BLaER1 (cell line): ENCODE measurements around the gene CPD.

Source experiments
- H3K27ac ChIP-seq: shearing (Covaris generic); formaldehyde crosslinking; 2 replicates; pipeline ENCODE4 v1.8.1; 2022
- H3K27me3 ChIP-seq: shearing (Covaris generic); formaldehyde crosslinking; 2 replicates; pipeline ENCODE4 v1.8.1; 2022
- H3K36me3 ChIP-seq: shearing (Covaris generic); formaldehyde crosslinking; 2 replicates; pipeline ENCODE4 v1.8.1; 2022
- H3K4me1 ChIP-seq: shearing (Covaris generic); formaldehyde crosslinking; 2 replicates; pipeline ENCODE4 v1.8.1; 2022
- H3K4me2 ChIP-seq: shearing (Covaris generic); formaldehyde crosslinking; 2 replicates; pipeline ENCODE4 v1.8.1; 2022
- H3K4me3 ChIP-seq: shearing (Covaris generic); formaldehyde crosslinking; 2 replicates; pipeline ENCODE4 v1.8.1; 2022
- H3K9ac ChIP-seq: shearing (Covaris generic); formaldehyde crosslinking; 2 replicates; pipeline ENCODE4 v1.8.1; 2022
- H3K9me3 ChIP-seq: shearing (Covaris generic); formaldehyde crosslinking; 2 replicates; pipeline ENCODE4 v1.8.1; 2022
- H4K20me1 ChIP-seq: shearing (Covaris generic); formaldehyde crosslinking; 2 replicates; pipeline ENCODE4 v1.8.1; 2022
- Cebpa-rat ChIP-seq: shearing (Covaris generic); IDR thresholded peaks from 2 replicates; pipeline ENCODE4 v1.8.1; 2022

CPD gene

DNA sequence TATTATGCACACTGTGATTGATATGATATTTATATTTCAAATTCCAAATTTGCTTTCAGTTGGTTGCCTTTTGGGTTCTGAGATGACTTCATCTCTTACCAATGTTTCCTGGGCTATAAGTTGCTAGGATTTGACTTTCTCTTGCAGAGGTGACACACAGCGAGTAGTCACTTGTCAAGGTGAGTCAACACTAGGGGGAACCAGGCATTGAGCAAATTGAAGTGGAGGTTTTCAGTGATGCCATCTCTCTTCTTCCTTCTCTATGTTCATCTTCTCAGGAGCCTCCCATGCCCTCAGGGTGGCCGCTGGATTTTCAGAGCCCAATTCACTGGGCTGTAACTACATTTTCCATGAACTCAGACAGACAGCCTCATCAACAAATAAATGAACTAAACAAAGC, 6.0 kb upstream of the CPD start:
- Histone ChIP-seq H3K36me3 (no peaks in the 10 kb centered on the region), H3K4me2 (no peak overlapping the region), H3K27ac (no peak overlapping the region), H3K9ac (no peak overlapping the region), H3K9me3 (no peaks in the 10 kb centered on the region), H3K4me1 (peaks cover 13% of the 10 kb centered on the region), H4K20me1 (no peaks in the 10 kb centered on the region), H3K27me3 (0 out of 2 replicates have a peak, but pooled peaks cover 4% of the 10 kb centered on the region), H3K4me3 (no peak overlapping the region)
- TF ChIP-seq Cebpa-rat: no peak

DNA sequence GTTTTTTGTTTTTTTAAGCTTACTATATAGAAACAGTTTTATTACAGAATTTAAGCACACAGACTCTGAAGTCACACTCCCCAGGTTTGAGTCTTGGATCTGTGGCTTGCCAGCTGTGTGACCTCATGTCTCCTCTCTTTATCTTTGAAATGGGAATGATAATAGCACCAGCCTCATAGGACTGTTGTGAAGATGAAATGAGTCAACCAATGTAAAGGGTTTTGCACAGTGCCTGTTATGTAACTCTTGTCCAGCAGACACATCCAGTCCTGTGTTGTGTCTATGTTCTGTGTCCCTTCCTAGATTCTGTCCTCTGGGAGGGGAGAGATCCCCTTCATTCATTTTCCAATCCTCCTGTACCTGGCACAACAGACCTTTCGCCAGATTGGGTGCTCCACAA, 3.1 kb upstream of the CPD start:
- Histone ChIP-seq H3K9ac (no peak overlapping the region), H3K36me3 (no peaks in the 10 kb centered on the region), H3K4me2 (no peak overlapping the region), H3K4me1 (peaks cover 33% of the 10 kb centered on the region), H3K27ac (no peak overlapping the region), H4K20me1 (peaks cover 17% of the 10 kb centered on the region), H3K27me3 (peaks cover 28% of the 10 kb centered on the region), H3K4me3 (no peak overlapping the region), H3K9me3 (no peaks in the 10 kb centered on the region)
- no peak for TF ChIP-seq Cebpa-rat

DNA sequence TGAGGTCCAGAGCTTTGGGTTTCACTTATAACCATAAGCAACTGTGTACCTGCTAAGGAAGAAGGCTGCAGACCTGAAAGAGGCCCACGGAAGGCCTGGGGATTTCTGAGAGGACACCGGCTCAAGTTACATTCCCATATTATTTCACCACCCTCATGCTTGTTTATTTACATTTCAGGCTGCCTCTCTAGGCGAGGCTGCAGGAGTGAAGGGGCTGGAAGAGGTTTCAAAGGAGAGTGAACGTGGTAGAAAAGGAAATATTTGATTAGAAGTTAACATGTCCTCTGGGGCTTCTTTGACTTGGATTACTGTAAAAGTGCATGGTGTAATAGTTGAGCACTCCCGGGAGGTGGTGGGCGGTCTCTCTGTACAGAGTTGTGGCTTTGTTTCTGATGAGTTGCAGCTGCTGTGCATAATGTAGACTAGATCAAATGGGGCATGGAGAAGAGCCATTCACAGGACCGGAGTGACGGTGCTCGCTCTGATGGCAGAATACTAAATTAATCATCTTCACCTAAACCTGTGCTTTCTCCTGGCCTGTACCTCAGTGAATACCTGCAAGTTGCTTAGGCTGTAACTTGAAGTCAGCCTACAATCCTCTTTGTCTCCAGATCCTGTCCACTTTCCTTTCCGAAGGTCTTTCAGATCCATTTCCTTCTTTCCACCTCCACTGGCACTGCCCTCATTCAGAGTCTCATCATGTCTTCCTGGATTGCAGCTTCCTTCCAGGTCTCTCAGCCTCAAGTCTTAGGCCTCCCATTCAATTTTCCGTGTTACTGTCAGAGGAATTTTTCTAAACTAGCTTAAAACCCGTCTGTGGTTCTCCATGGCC, 1.9 kb upstream of the CPD start:
- no peak overlapping the region for H3K9ac ChIP-seq
- peak overlapping the region; percentile 55 for H3K4me2 ChIP-seq
- H4K20me1 ChIP-seq: peaks cover 28% of the 10 kb centered on the region
- TF ChIP-seq Cebpa-rat: no peak
- no peaks in the 10 kb centered on the region for H3K36me3 ChIP-seq
- H3K4me3 ChIP-seq: no peak overlapping the region
- H3K4me1 ChIP-seq: peaks cover 41% of the 10 kb centered on the region
- H3K27ac ChIP-seq: no peak overlapping the region
- no peaks in the 10 kb centered on the region for H3K9me3 ChIP-seq
- H3K27me3 ChIP-seq: peaks cover 36% of the 10 kb centered on the region

DNA sequence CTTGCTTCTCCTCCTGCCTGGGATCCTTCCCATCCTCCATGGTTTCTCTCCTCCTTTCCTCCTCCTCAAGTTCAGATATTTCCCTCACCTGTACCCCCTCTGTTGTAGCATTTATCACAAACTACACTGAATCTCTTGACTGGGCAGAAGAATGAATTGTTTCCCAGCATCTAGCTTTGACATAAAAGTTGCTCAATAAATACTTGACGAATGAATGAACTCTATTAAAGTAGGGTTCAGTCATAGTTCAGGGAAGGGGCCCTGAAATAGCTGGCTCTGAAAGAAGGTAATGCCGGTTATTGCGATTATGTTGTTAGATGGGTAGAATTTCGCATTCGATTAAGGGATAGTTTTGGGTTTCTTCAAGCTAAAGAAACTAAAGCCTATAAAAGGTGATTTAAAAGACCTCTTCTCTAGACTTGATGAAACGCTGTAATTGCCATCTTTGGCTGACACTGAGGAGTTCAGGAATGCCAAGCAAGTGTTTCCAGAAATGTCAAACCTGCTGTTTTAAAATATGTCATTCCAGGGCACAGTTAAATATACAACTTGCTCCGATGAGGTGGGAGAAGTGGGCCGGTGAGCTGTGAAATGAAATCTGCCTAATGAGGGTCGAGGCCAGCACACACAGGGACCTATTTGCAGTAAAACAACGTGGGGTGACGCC, 1.0 kb upstream of the CPD start:
- no peaks in the 10 kb centered on the region for H3K36me3 ChIP-seq
- peaks cover 36% of the 10 kb centered on the region for H3K27me3 ChIP-seq
- no peak overlapping the region for H3K27ac ChIP-seq
- H4K20me1 ChIP-seq: peaks cover 37% of the 10 kb centered on the region
- TF ChIP-seq Cebpa-rat: no peak
- peaks cover 41% of the 10 kb centered on the region for H3K4me1 ChIP-seq
- H3K9me3 ChIP-seq: no peaks in the 10 kb centered on the region
- no peak overlapping the region; the same call in 1 of the 2 replicates for H3K9ac ChIP-seq
- H3K4me2 ChIP-seq: peak overlapping the region; percentile 92
- H3K4me3 ChIP-seq: peak overlapping the region; percentile 92

DNA sequence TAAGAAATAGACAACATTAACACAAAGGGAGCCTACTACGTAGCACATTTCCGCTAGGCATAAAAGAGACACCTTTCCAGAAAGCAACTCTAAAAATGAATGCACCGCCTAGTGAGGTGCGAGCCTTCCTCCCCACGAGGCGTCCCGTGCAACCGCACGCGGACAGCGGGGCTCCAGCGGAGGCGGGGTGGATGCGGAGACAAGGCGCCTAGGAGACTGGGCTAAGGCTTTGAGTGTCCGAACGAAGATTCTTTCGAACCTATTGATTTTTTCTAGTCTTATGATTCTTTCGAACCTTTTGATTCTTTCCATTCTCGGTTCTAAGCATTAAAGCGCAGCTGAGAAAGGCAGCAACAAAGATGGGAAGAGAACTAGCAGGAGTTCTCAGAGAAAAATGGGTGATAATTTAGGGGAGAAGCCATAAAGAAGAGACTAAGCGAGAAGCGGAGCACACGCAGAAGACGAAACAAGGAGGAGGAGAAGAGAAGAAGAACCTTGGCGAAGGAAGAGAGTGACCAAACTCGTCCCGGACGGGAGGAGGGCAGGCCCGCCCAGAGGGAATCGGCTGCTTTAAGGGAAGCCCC, 394 bp upstream of the CPD start:
- H3K4me1 ChIP-seq: peaks cover 41% of the 10 kb centered on the region
- no peaks in the 10 kb centered on the region for H3K9me3 ChIP-seq
- no peak overlapping the region for H3K27ac ChIP-seq
- peak overlapping the region; percentile 84 for H3K9ac ChIP-seq
- no peak for TF ChIP-seq Cebpa-rat
- H3K36me3 ChIP-seq: no peaks in the 10 kb centered on the region
- H3K27me3 ChIP-seq: peaks cover 36% of the 10 kb centered on the region
- H4K20me1 ChIP-seq: peaks cover 43% of the 10 kb centered on the region
- H3K4me2 ChIP-seq: peak overlapping the region; percentile 92
- peak overlapping the region; percentile 92 for H3K4me3 ChIP-seq

DNA sequence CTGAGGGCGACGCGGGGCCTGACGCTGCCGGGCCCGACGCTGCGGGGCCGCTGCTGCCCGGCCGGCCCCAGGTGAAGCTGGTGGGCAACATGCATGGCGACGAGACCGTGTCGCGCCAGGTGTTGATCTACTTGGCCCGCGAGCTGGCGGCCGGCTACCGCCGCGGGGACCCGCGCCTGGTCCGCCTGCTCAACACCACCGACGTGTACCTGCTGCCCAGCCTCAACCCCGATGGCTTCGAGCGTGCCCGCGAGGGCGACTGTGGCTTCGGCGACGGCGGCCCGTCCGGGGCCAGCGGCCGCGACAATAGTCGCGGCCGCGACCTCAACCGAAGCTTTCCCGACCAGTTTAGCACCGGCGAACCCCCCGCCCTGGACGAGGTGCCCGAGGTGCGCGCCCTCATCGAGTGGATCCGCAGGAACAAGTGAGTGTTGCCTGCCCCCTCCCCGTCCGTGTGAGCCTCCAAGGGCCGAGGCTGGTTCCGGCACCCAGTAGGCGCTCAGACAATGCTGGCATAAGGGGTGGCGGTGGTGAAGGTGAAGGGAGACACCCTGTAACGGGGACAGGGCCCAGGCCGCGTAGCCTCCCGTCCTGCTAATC, 676 bp downstream of the CPD start:
- peaks cover 53% of the 10 kb centered on the region for H4K20me1 ChIP-seq
- H3K27me3 ChIP-seq: peaks cover 36% of the 10 kb centered on the region
- peak overlapping the region; percentile 84 for H3K9ac ChIP-seq
- H3K36me3 ChIP-seq: no peaks in the 10 kb centered on the region
- peak overlapping the region; percentile 52; the same call in 1 of the 2 replicates for H3K27ac ChIP-seq
- peaks cover 41% of the 10 kb centered on the region for H3K4me1 ChIP-seq
- TF ChIP-seq Cebpa-rat: no peak
- H3K9me3 ChIP-seq: no peaks in the 10 kb centered on the region
- H3K4me3 ChIP-seq: peak overlapping the region; percentile 92
- peak overlapping the region; percentile 92 for H3K4me2 ChIP-seq

DNA sequence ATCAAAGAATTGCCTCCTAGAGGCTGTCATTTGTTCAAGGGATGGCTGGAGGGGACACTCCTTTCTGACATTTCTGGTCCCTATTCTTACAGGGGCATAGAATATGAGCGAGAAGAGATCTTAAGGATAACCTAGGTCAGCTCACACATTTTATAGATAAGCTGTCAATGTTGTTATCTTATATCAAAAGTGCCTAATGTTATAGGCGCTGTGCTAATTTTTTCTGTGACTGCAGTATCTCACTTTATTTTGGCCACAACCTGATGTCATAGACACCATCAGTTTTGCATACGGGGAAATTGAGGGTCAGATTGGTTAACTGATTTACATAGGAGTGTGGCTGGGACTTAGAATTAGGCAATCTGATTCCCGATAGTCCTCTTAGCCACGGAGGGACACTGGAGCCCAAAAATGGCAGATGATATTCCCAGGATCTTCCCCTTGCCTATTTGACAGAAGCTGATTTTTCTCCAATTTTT, 1.2 kb downstream of the CPD start:
- peak overlapping the region; percentile 92 for H3K4me2 ChIP-seq
- peaks cover 2% of the 10 kb centered on the region; the same call in 1 of the 2 replicates for H3K36me3 ChIP-seq
- peak overlapping the region; percentile 92 for H3K4me3 ChIP-seq
- peaks cover 36% of the 10 kb centered on the region for H3K27me3 ChIP-seq
- peak overlapping the region; percentile 84 for H3K9ac ChIP-seq
- H3K27ac ChIP-seq: no peak overlapping the region
- no peaks in the 10 kb centered on the region for H3K9me3 ChIP-seq
- H3K4me1 ChIP-seq: peaks cover 41% of the 10 kb centered on the region
- TF ChIP-seq Cebpa-rat: no peak
- H4K20me1 ChIP-seq: peaks cover 53% of the 10 kb centered on the region

DNA sequence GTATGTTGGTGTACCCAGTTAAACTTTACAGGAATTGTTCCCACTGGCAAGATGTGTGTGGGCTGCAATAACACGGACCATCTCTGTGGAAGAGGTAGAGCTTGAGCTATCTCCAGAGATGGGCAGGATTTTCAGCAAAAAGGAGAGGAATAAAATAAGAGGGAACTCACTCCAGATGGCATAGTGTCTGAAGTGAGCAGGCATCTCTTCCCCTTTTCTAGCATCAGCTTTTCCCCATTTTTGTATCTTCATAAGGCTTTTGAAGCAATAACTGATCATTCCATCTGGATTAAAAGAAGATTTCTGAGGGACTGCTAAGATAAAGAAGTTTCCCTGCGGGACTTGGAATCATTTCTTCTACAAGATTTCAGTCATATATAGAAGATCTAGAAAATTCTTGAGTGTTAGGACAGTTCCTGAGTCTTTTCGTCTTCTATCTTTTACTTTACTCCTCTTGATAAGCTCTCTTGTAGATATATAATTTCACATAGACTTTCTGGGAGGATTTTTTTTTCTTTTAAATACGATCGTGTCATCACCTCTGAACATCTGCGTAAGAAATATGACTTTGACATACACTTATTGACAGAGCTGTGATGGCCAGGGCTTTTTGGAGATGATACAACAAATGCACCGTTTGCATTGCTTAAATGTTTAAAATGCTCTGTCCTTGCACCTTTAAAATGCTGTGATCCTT, 2.1 kb downstream of the CPD start:
- H3K27ac ChIP-seq: no peak overlapping the region
- H3K9me3 ChIP-seq: no peaks in the 10 kb centered on the region
- no peak overlapping the region for H3K4me3 ChIP-seq
- peaks cover 53% of the 10 kb centered on the region for H4K20me1 ChIP-seq
- H3K4me1 ChIP-seq: peaks cover 41% of the 10 kb centered on the region
- no peak overlapping the region for H3K9ac ChIP-seq
- peaks cover 10% of the 10 kb centered on the region for H3K36me3 ChIP-seq
- no peak for TF ChIP-seq Cebpa-rat
- H3K4me2 ChIP-seq: peak overlapping the region; percentile 92
- H3K27me3 ChIP-seq: peaks cover 36% of the 10 kb centered on the region

DNA sequence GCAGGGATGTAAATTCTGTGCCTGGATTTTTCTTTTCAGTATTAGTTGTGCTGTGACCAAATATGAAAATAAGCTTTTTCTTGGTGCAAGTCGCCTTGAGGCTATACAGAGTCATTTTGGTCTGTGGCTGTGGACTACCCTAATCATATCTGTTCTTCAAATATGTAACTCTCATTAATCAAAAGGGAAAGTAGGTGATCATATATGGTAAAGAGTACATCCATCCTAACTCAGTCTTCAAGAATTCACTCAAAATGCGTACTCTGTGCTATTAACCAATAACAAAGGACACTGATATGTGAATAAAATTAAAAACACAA, 2.6 kb downstream of the CPD start:
- Histone ChIP-seq H3K36me3 (peaks cover 15% of the 10 kb centered on the region), H3K4me1 (peaks cover 40% of the 10 kb centered on the region), H3K4me2 (peak overlapping the region; percentile 92; the same call in 1 of the 2 replicates), H3K9ac (no peak overlapping the region), H4K20me1 (peaks cover 53% of the 10 kb centered on the region), H3K27ac (no peak overlapping the region), H3K4me3 (no peak overlapping the region), H3K27me3 (peaks cover 36% of the 10 kb centered on the region), H3K9me3 (no peaks in the 10 kb centered on the region)
- TF ChIP-seq Cebpa-rat: no peak
